Gastroesophageal sphincter (tissue), 3 donors: ENCODE measurements around the gene HCFC1R1.

Experiments used
- POLR2AphosphoS5 ChIP-seq: sonication (generic); formaldehyde crosslinking; IDR thresholded peaks from one replicate; pipeline ENCODE4 v1.6.1; 2017; ENCODE audit warnings: antibody characterized with exemption
- TF ChIP-seq, protein P1 (sequence below), 4 experiments: fragments of 200-600 bp in 2 of 4; fragments of 450-650 bp in 2 of 4; sonication (generic) in 1 of 4; IDR thresholded peaks; one replicate each; pipeline ENCODE4 v1.5.1; 2017 to 2019; ENCODE audit warnings: antibody characterized with exemption in 4 of 4, mild to moderate bottlenecking in 2 of 4, moderate library complexity in 2 of 4

DNA sequence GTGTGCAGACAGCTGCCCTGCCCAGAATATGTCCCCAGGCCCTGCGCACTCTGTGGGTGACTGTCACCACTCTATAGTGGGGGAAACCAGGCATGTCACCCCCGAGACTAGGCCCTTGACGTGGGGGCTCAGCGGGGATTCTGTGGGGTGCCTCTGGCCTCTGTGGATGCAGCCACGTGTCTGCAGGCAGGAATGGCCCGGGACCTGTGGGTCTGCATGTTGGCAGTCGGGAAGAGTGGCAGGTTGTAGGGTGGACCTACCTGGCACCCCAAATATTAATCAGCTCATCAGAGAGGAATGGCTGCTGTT, 42.7 kb upstream of the HCFC1R1 start:
- TF ChIP-seq POLR2AphosphoS5, result no peak
- TF ChIP-seq, protein P1, sequence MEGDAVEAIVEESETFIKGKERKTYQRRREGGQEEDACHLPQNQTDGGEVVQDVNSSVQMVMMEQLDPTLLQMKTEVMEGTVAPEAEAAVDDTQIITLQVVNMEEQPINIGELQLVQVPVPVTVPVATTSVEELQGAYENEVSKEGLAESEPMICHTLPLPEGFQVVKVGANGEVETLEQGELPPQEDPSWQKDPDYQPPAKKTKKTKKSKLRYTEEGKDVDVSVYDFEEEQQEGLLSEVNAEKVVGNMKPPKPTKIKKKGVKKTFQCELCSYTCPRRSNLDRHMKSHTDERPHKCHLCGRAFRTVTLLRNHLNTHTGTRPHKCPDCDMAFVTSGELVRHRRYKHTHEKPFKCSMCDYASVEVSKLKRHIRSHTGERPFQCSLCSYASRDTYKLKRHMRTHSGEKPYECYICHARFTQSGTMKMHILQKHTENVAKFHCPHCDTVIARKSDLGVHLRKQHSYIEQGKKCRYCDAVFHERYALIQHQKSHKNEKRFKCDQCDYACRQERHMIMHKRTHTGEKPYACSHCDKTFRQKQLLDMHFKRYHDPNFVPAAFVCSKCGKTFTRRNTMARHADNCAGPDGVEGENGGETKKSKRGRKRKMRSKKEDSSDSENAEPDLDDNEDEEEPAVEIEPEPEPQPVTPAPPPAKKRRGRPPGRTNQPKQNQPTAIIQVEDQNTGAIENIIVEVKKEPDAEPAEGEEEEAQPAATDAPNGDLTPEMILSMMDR (IDR thresholded peaks at IDR 0.05), result no peak
